ENCODE data around the gene ITFG1.
"Not testable (repeated sequence)": the region's sequence is repeated elsewhere in the genome, so short reads cannot be mapped to it uniquely, and the experiment has no call there.

The ITFG1 gene

GRCh38 chr16:47241061-47241460 lies 219.8 kb downstream of the ITFG1 start:
- Mint-ChIP-seq H3K36me3 (peaks cover 4% of the 10 kb centered on the region), H3K27ac (no peak overlapping the region), H3K9me3 (no peaks in the 10 kb centered on the region), H3K4me1 (no peaks in the 10 kb centered on the region), H3K27me3 (no peaks in the 10 kb centered on the region), H3K4me3 (no peak overlapping the region)
- CTCF ChIA-PET, result no interaction called here
- DNase-seq, result no peak

GRCh38 chr16:47236716-47237115 lies 224.1 kb downstream of the ITFG1 start:
- H3K4me3 Mint-ChIP-seq, result no peak overlapping the region
- no peak overlapping the region for H3K27ac Mint-ChIP-seq
- H3K4me1 Mint-ChIP-seq, result no peaks in the 10 kb centered on the region
- H3K9me3 Mint-ChIP-seq, result no peaks in the 10 kb centered on the region
- CTCF ChIA-PET, result no interaction called here
- DNase-seq, result no peak
- no peaks in the 10 kb centered on the region for H3K27me3 Mint-ChIP-seq
- peaks cover 4% of the 10 kb centered on the region for H3K36me3 Mint-ChIP-seq

GRCh38 chr16:47230296-47230695 lies 230.6 kb downstream of the ITFG1 start:
- Mint-ChIP-seq H3K36me3 (peaks cover 4% of the 10 kb centered on the region), H3K4me3 (no peak overlapping the region), H3K27me3 (no peaks in the 10 kb centered on the region), H3K9me3 (no peaks in the 10 kb centered on the region), H3K4me1 (no peaks in the 10 kb centered on the region), H3K27ac (no peak overlapping the region)
- no peak for DNase-seq
- CTCF ChIA-PET, result no interaction called here

GRCh38 chr16:47229053-47230050 lies 231.5 kb downstream of the ITFG1 start:
- CTCF ChIA-PET, result no interaction called here
- H3K27me3 Mint-ChIP-seq, result no peaks in the 10 kb centered on the region
- H3K27ac Mint-ChIP-seq, result no peak overlapping the region
- no peak overlapping the region for H3K4me3 Mint-ChIP-seq
- DNase-seq, result no peak
- peaks cover 4% of the 10 kb centered on the region for H3K36me3 Mint-ChIP-seq
- no peaks in the 10 kb centered on the region for H3K9me3 Mint-ChIP-seq
- H3K4me1 Mint-ChIP-seq, result no peaks in the 10 kb centered on the region

- CTCF ChIA-PET, result no interaction called here
- no peak for DNase-seq
- no peaks in the 10 kb centered on the region for H3K4me1 Mint-ChIP-seq
- H3K4me3 Mint-ChIP-seq, result no peak overlapping the region
- peaks cover 1% of the 10 kb centered on the region for H3K9me3 Mint-ChIP-seq
- no peak overlapping the region for H3K27ac Mint-ChIP-seq
- no peaks in the 10 kb centered on the region for H3K27me3 Mint-ChIP-seq
- peaks cover 5% of the 10 kb centered on the region for H3K36me3 Mint-ChIP-seq
Measured at GRCh38 chr16:47228241-47228640, 232.6 kb downstream of the ITFG1 start.

GRCh38 chr16:47213761-47214440 lies 247.0 kb downstream of the ITFG1 start:
- Mint-ChIP-seq H3K27ac (no peak overlapping the region), H3K9me3 (no peaks in the 10 kb centered on the region), H3K4me1 (no peaks in the 10 kb centered on the region), H3K27me3 (no peaks in the 10 kb centered on the region), H3K4me3 (no peak overlapping the region), H3K36me3 (peaks cover 5% of the 10 kb centered on the region)
- DNase-seq, result no peak
- CTCF ChIA-PET, result no interaction called here

GRCh38 chr16:47211218-47211617 lies 249.6 kb downstream of the ITFG1 start:
- no peak overlapping the region for H3K4me3 Mint-ChIP-seq
- H3K9me3 Mint-ChIP-seq, result no peaks in the 10 kb centered on the region
- CTCF ChIA-PET, result no interaction called here
- no peaks in the 10 kb centered on the region for H3K27me3 Mint-ChIP-seq
- DNase-seq, result no peak
- H3K27ac Mint-ChIP-seq, result no peak overlapping the region
- no peaks in the 10 kb centered on the region for H3K4me1 Mint-ChIP-seq
- H3K36me3 Mint-ChIP-seq, result peaks cover 5% of the 10 kb centered on the region

- CTCF ChIA-PET, result no interaction called here
- no peak overlapping the region for H3K4me3 Mint-ChIP-seq
- no peaks in the 10 kb centered on the region for H3K9me3 Mint-ChIP-seq
- H3K27ac Mint-ChIP-seq, result no peak overlapping the region
- DNase-seq, result no peak
- H3K36me3 Mint-ChIP-seq, result no peaks in the 10 kb centered on the region
- no peaks in the 10 kb centered on the region for H3K27me3 Mint-ChIP-seq
- no peaks in the 10 kb centered on the region for H3K4me1 Mint-ChIP-seq
Measured at GRCh38 chr16:47204736-47205504, 255.9 kb downstream of the ITFG1 start.

GRCh38 chr16:47203433-47203832 lies 257.4 kb downstream of the ITFG1 start:
- H3K9me3 Mint-ChIP-seq, H3K4me1 Mint-ChIP-seq: not testable (repeated sequence)

GRCh38 chr16:47198180-47198575 lies 262.7 kb downstream of the ITFG1 start:
- no peaks in the 10 kb centered on the region for H3K27me3 Mint-ChIP-seq
- no peak overlapping the region for H3K27ac Mint-ChIP-seq
- no peak for DNase-seq
- H3K36me3 Mint-ChIP-seq, result peaks cover 2% of the 10 kb centered on the region
- CTCF ChIA-PET, result no interaction called here
- H3K4me3 Mint-ChIP-seq, result no peak overlapping the region
- H3K4me1 Mint-ChIP-seq, result no peaks in the 10 kb centered on the region
- no peaks in the 10 kb centered on the region for H3K9me3 Mint-ChIP-seq

More at GRCh38 chr16:47203433-47203832, 257.4 kb downstream of the ITFG1 start:
- H3K27ac Mint-ChIP-seq, H3K36me3 Mint-ChIP-seq, H3K27me3 Mint-ChIP-seq, DNase-seq, CTCF ChIA-PET, H3K4me3 Mint-ChIP-seq: not testable (repeated sequence)

GRCh38 chr16:47197536-47198179 lies 263.2 kb downstream of the ITFG1 start:
- peaks cover 2% of the 10 kb centered on the region for H3K36me3 Mint-ChIP-seq
- CTCF ChIA-PET, result no interaction called here
- H3K9me3 Mint-ChIP-seq, result no peaks in the 10 kb centered on the region
- H3K27me3 Mint-ChIP-seq, result no peaks in the 10 kb centered on the region
- H3K27ac Mint-ChIP-seq, result no peak overlapping the region
- H3K4me3 Mint-ChIP-seq, result no peak overlapping the region
- no peaks in the 10 kb centered on the region for H3K4me1 Mint-ChIP-seq
- DNase-seq, result no peak

- Mint-ChIP-seq H3K4me1 (no peaks in the 10 kb centered on the region), H3K4me3 (no peak overlapping the region), H3K9me3 (no peaks in the 10 kb centered on the region), H3K36me3 (peaks cover 2% of the 10 kb centered on the region), H3K27ac (no peak overlapping the region), H3K27me3 (no peaks in the 10 kb centered on the region)
- DNase-seq, result no peak
- CTCF ChIA-PET, result no interaction called here
Measured at GRCh38 chr16:47196457-47196856, 264.4 kb downstream of the ITFG1 start.

- CTCF ChIA-PET, result no interaction called here
- H3K36me3 Mint-ChIP-seq, result peaks cover 5% of the 10 kb centered on the region
Measured at GRCh38 chr16:47182318-47182717, 278.5 kb downstream of the ITFG1 start.

GRCh38 chr16:47181066-47181465 lies 279.8 kb downstream of the ITFG1 start:
- H3K27me3 Mint-ChIP-seq, DNase-seq, CTCF ChIA-PET, H3K27ac Mint-ChIP-seq, H3K36me3 Mint-ChIP-seq, H3K9me3 Mint-ChIP-seq, H3K4me1 Mint-ChIP-seq, H3K4me3 Mint-ChIP-seq: not testable (repeated sequence)

More at GRCh38 chr16:47182318-47182717, 278.5 kb downstream of the ITFG1 start:
- no peak overlapping the region for H3K4me3 Mint-ChIP-seq
- no peaks in the 10 kb centered on the region for H3K9me3 Mint-ChIP-seq
- no peak for DNase-seq
- H3K27me3 Mint-ChIP-seq, result no peaks in the 10 kb centered on the region
- no peak overlapping the region for H3K27ac Mint-ChIP-seq
- no peaks in the 10 kb centered on the region for H3K4me1 Mint-ChIP-seq
